HepG2 (cell line): ENCODE data around the gene NFKBIZ. TPM values are rescaled to one million over a fixed set of nuclear protein-coding genes. Genes with fewer than 3 reads are reported as not detected.

ENCODE experiments used
- CAMTA2 ChIP-seq: sonication (generic); formaldehyde crosslinking; IDR thresholded peaks from 2 replicates; pipeline ENCODE4 v1.4.0; 2020; ENCODE audit warnings: mild to moderate bottlenecking, missing genetic modification reagents, borderline replicate concordance
- GMEB1 ChIP-seq: sonication (generic); formaldehyde crosslinking; IDR thresholded peaks from 2 replicates; pipeline ENCODE4 v1.5.1; 2020; ENCODE audit warnings: missing genetic modification reagents, mild to moderate bottlenecking, borderline replicate concordance
- HNRNPUL1 ChIP-seq: fragments of 200-400 bp; formaldehyde crosslinking; IDR thresholded peaks from 2 replicates; pipeline ENCODE4 v1.6.1; 2017; ENCODE audit warnings: low read depth, mild to moderate bottlenecking, low read length, moderate library complexity
- HOXA3 ChIP-seq: sonication (generic); formaldehyde crosslinking; IDR thresholded peaks from 2 replicates; pipeline ENCODE4 v1.5.0; 2020; ENCODE audit warnings: missing genetic modification reagents
- MED1 ChIP-seq: sonication (generic); formaldehyde crosslinking; IDR thresholded peaks from 2 replicates; pipeline ENCODE4 v1.4.0; 2020; ENCODE audit warnings: missing genetic modification reagents
- MTF2 ChIP-seq: sonication (generic); formaldehyde crosslinking; IDR thresholded peaks from 2 replicates; pipeline ENCODE4 v1.5.0; 2020; ENCODE audit warnings: missing genetic modification reagents, borderline replicate concordance
- NONO ChIP-seq, 2 experiments: fragments of 450-650 bp in 1 of 2; sonication (generic) in 1 of 2; formaldehyde crosslinking in 1 of 2; IDR thresholded peaks in 1 of 2; conservative IDR thresholded peaks in 1 of 2; 2 replicates each; pipeline versions ENCODE4 v1.6.1 to v1.8.0; 2017 to 2022; ENCODE audit warnings: mild to moderate bottlenecking in 1 of 2, missing genetic modification reagents in 1 of 2, moderate library complexity in 1 of 2
- PBX2 ChIP-seq: IDR thresholded peaks from 2 replicates; pipeline ENCODE4 v1.6.1; 2016; ENCODE audit warnings: control low read depth
- THYN1 ChIP-seq: sonication (generic); formaldehyde crosslinking; IDR thresholded peaks from 2 replicates; pipeline ENCODE4 v1.8.1; 2023; ENCODE audit warnings: low read depth, mild to moderate bottlenecking, moderate library complexity, missing genetic modification reagents, borderline replicate concordance
- ZHX2 ChIP-seq, 2 experiments: sonication (generic) in 1 of 2; formaldehyde crosslinking in 1 of 2; IDR thresholded peaks; 2 replicates each; pipeline versions ENCODE4 v1.6.1 to v1.9.0; 2014 to 2022; ENCODE audit warnings: antibody characterized with exemption in 1 of 2, borderline replicate concordance in 1 of 2, inconsistent platforms in 1 of 2, low read depth in 1 of 2, missing genetic modification reagents in 1 of 2
- ZNF124 ChIP-seq: sonication (generic); formaldehyde crosslinking; IDR thresholded peaks from 2 replicates; pipeline ENCODE4 v1.4.0; 2020; ENCODE audit warnings: missing genetic modification reagents
- ZNF557 ChIP-seq: sonication (generic); formaldehyde crosslinking; IDR thresholded peaks from 2 replicates; pipeline ENCODE4 v1.4.0; 2020; ENCODE audit warnings: missing genetic modification reagents
- ZNF629 ChIP-seq: sonication (generic); formaldehyde crosslinking; conservative IDR thresholded peaks from 2 replicates; pipeline ENCODE4 v1.5.0; 2020; ENCODE audit warnings: missing genetic modification reagents
- ZNF784 ChIP-seq: sonication (generic); formaldehyde crosslinking; IDR thresholded peaks from 2 replicates; pipeline ENCODE4 v1.5.1; 2020; ENCODE audit warnings: missing genetic modification reagents, mild to moderate bottlenecking, borderline replicate concordance
- ZSCAN29 ChIP-seq: sonication (generic); formaldehyde crosslinking; conservative IDR thresholded peaks from 2 replicates; pipeline ENCODE4 v1.4.0; 2020; ENCODE audit warnings: mild to moderate bottlenecking, missing genetic modification reagents
- polyA plus RNA-seq, 8 experiments: library from polyadenylated mRNA; depleted of rRNA in 3 of 8; stranded (reverse) in 7 of 8; unstranded in 1 of 8; fragments of >200 nt; fragmentation: Illumina TruSeq in 4 of 8; extraction: Trizol in 4 of 8; gene quantifications; 2 replicates each; pipeline versions ENCODE4 v1.2.1 to v1.2.3, GENCODE V29; 2011 to 2016; ENCODE audit warnings: low read depth in 4 of 8, missing spikeins in 1 of 8, mixed read lengths in 1 of 8; ENCODE audit not compliant: insufficient read depth in 1 of 8
- total RNA-seq, 5 experiments: library from RNA; depleted of rRNA; stranded (reverse); fragments of >200 nt; fragmentation: Illumina TruSeq; extraction: Trizol; gene quantifications; 2 replicates each; pipeline ENCODE4 v1.2.3, GENCODE V29; 2016; ENCODE audit warnings: low read depth in 1 of 5

Gene NFKBIZ
- total and polyA plus RNA-seq, 2 of the 13 experiments (the other 11 are each of a cell fraction or from before 2014, with no cell fraction given): 25.9 to 60.6 TPM

- TF ChIP-seq ZNF629 (CRISPR knock-in tag) (no peak), ZSCAN29 (no peak), ZNF784 (CRISPR knock-in tag) (peak; percentile 62; the same call in 1 of the 2 replicates), MTF2 (CRISPR knock-in tag) (no peak), HOXA3 (CRISPR knock-in tag) (peak; percentile 47; the same call in 1 of the 2 replicates), ZNF124 (CRISPR knock-in tag) (peak; percentile 7; the same call in 1 of the 2 replicates), MED1 (peak; percentile 79), GMEB1 (no peak), CAMTA2 (CRISPR knock-in tag) (no peak), ZHX2 (IDR thresholded peaks at IDR 0.05; ENCODE audit: low read depth) (no peak), ZHX2 (CRISPR knock-in tag; IDR thresholded peaks at IDR 0.05; ENCODE audit: borderline replicate concordance) (0 out of 2 replicates have a peak, but pooled peaks have one; percentile 22), ZNF557 (CRISPR knock-in tag) (no peak; the same call in 1 of the 2 replicates), HNRNPUL1 (no peak; the same call in 1 of the 2 replicates), NONO (IDR thresholded peaks at IDR 0.05) (no peak), NONO (CRISPR knock-in tag; conservative IDR thresholded peaks at IDR 0.05) (0 out of 2 replicates have a peak, but pooled peaks have one; percentile 7), THYN1 (CRISPR knock-in tag) (no peak), PBX2 (CRISPR knock-in tag) (no peak)
These were observed at the start of gene NFKBIZ (continued) for GRCh38 chr3:101848754-101849713.
